Activated naive CD4-positive, alpha-beta T cell treated with anti-CD3 and anti-CD28 coated beads, Interleukin-2, amount 50 U/mL, for 72 hours (primary cell): ENCODE measurements around the gene RPTOR. TPM values are rescaled to one million over a fixed set of nuclear protein-coding genes. Genes with fewer than 3 reads are reported as not detected.
"Not testable (repeated sequence)": the region's sequence is repeated elsewhere in the genome, so short reads cannot be mapped to it uniquely, and the experiment has no call there.

ENCODE experiments used
- ATAC-seq, 2 donors: fragments of 150-1000 bp; cut with Tn5 transposase; 2 replicates each; pipeline ENCODE4 v1.10.0; 2021; ENCODE audit warnings: mild to moderate bottlenecking in 2 of 2, moderate library complexity in 2 of 2
- DNase-seq, 2 donors: peaks; one replicate each; pipeline ENCODE4 v3.0.0; 2021 to 2022; ENCODE audit warnings: low spot score in 2 of 2
- H3K27ac Mint-ChIP-seq, 2 donors: one replicate each; pipeline ENCODE4 v1.8.0; 2022; ENCODE audit warnings: mild to moderate bottlenecking in 2 of 2, mixed read lengths in 2 of 2
- H3K36me3 Mint-ChIP-seq, 2 donors: one replicate each; pipeline ENCODE4 v1.8.0; 2022; ENCODE audit warnings: mixed read lengths in 2 of 2
- H3K9me3 Mint-ChIP-seq, 2 donors: one replicate each; pipeline ENCODE4 v1.8.0; 2022; ENCODE audit warnings: mixed read lengths in 2 of 2
- total RNA-seq, 2 donors: library from RNA; stranded (reverse); gene quantifications; one replicate each; pipeline ENCODE4 v1.2.3, GENCODE V29; 2022

The RPTOR gene
- total RNA-seq, 2 donors from 2014 or later = 59.5 to 128 TPM

DNA sequence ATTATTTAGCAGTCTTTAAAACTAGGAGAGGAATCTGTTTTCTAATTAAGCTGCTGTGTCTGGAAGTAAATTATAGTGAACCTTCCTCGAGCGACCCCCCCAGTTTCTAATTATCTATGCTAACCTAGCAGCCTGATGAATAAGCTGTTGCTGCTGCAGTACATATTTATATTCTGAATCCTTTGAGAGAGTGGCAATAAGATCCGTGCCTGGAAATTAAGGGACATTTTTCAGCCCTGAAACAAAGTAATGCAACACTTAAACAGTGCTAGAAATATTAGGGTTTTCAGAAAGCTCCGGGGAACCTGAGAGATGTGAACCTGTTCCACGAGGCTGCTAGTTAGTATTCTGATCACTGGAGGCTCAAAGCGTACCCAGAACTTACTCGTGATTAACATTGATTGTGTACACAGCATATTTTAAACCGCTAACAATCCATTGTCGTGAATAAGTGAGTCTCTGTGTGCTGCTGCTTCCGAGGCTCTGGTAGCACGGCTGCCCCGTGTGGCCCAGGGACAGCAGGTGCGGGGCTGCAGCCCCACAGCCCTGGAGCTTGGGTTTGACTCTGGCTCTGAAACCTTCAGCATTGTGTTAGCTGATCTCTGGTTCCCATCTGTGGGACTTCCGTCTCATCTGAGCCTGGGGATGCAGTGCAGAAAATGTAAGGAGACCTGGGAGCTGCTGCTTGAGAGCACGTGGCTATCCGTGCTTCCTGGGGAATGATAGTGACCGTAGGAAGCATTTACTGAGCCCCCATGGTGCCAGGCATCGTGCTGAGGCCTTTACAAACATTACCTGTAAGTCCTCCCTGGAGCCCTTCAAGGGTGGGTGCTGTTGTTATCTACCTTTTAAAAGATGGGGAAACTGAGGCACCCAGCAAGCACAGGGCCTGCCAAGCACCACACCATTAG lies 256.1 kb downstream of the RPTOR start:
- H3K27ac Mint-ChIP-seq = peak overlapping the region in 1 of 2 donors; percentile 57

GRCh38 chr17:80802626-80803450 lies 258.2 kb downstream of the RPTOR start:
- DNase-seq = peak in 1 of 2 donors; percentile 26
- peaks cover 7 to 8% of the 10 kb centered on the region in 2 donors for H3K9me3 Mint-ChIP-seq
- peak overlapping the region in 1 of 2 donors; percentile 72 for H3K27ac Mint-ChIP-seq
- ATAC-seq = no peak
- H3K36me3 Mint-ChIP-seq = peaks cover 31 to 36% of the 10 kb centered on the region in 2 donors

More for the DNA sequence above, 256.1 kb downstream of the RPTOR start:
- no peak for ATAC-seq
- no peak for DNase-seq
- H3K9me3 Mint-ChIP-seq = peaks cover 2 to 10% of the 10 kb centered on the region in 2 donors
- peaks cover 28 to 31% of the 10 kb centered on the region in 2 donors for H3K36me3 Mint-ChIP-seq

GRCh38 chr17:80803451-80804428 lies 259.1 kb downstream of the RPTOR start:
- peaks cover 8 to 12% of the 10 kb centered on the region in 2 donors for H3K9me3 Mint-ChIP-seq
- DNase-seq (peak in 1 of 2 donors; percentile 49), ATAC-seq (no peak)
- H3K36me3 Mint-ChIP-seq = peaks cover 34 to 40% of the 10 kb centered on the region in 2 donors
- H3K27ac Mint-ChIP-seq = peak overlapping the region in 1 of 2 donors; percentile 72

DNA sequence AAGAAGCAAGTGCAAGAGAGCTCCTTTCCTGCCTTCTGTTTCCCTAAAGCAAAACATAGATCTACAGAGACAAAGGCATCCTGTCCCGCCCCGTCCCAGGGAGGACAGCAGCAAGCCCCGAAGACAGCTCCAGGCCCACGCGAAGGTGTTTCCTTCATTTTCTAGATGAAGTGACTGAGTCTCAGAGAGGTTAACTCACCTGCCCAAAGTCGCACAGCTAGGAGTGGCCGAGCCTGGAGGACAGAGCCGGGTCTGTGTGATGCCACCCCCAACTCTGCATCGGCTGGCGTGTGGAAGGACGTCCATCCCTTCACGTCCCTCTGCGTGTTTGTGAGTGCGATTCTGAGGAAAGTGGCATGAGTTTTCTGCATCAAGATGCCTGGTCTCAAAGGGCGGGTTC lies 259.8 kb downstream of the RPTOR start:
- Mint-ChIP-seq H3K9me3 (peaks cover 8 to 13% of the 10 kb centered on the region in 2 donors), H3K27ac (peak overlapping the region in 1 of 2 donors; percentile 72), H3K36me3 (peaks cover 37 to 43% of the 10 kb centered on the region in 2 donors)
- peak in 1 of 2 donors; percentile 20 for ATAC-seq
- DNase-seq = peak in 1 of 2 donors; percentile 41

DNA sequence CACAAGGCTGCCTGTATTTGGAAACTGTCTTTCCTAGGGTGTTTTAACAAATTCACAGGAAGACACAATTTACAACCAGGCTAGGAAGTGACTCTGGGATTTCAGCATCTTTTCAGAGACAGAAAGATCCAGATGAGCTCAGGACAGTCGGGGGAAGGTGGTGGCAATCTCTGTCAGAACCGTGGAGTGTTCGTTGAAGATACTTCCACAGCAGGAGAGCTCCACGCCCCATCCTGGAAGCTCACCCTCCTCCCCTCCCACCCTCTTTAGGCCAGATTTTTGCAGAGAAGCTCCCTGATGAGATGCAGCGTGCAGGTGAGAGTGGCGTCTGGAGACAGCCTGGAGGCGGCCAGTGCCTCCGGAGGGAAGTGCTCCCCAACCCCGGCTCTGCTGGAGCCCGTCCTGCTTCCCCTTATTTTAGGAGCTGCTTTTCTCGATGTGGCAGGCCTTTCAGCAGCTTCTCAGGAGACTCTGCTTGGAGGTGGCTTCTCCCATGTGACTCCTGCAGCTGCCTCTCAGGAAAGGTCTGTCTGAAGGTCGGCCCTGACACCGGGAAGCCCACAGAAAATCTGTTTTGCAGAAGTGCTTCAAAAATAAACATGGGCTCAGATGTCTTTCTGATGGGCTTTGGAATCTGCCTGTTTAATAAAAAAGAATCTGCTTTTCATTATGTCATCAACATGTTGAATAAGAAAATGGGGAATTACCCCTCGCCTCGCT lies 260.6 kb downstream of the RPTOR start:
- Mint-ChIP-seq H3K27ac (peak overlapping the region in 1 of 2 donors; percentile 72), H3K36me3 (peaks cover 37 to 43% of the 10 kb centered on the region in 2 donors), H3K9me3 (peaks cover 8 to 13% of the 10 kb centered on the region in 2 donors)
- ATAC-seq (no peak), DNase-seq (no peak)

DNA sequence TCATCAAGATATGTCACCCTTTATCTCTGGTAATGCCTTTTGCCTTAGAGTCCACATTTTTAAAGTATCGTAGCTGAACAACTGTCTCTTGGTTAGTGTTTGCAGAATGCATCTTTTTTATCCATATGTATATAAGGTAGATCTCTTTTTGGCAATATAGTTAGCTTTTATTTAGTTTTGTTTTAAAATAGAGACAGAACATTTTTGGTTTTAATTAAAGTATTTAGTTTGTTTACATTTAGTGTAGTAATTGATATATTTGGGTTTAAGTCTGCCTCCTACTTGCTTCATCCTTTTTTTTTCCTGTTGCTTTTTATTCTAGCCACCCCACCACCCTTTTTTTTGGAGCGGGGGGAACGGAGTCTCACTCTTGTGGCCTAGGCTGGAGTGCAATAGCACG lies 262.4 kb downstream of the RPTOR start:
- no peak for DNase-seq
- ATAC-seq = no peak
- H3K36me3 Mint-ChIP-seq = peaks cover 50 to 53% of the 10 kb centered on the region in 2 donors
- peak overlapping the region in 1 of 2 donors; percentile 62 for H3K27ac Mint-ChIP-seq
- H3K9me3 Mint-ChIP-seq = peaks cover 8 to 18% of the 10 kb centered on the region in 2 donors

DNA sequence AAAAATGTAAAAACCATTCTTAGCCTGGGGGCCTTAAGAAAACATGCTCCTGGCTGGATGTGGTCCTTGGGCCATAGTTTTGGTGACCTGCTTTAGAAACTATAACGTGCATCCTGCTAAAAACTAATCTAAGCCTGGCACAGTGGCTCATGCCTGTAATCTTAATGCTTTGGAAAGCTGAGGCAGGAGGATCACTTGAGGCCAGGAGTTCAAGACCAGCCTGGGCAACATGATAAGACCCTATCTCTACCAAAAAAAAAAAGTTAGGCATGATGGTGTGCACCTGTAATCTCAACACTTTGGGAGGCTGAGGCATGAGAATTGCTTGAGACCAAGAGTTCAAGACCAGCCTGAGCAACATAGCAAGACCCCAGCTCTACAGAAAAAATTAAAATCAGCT lies 263.2 kb downstream of the RPTOR start:
- DNase-seq = no peak
- H3K36me3 Mint-ChIP-seq = peaks cover 53 to 55% of the 10 kb centered on the region in 2 donors
- no peak for ATAC-seq
- H3K27ac Mint-ChIP-seq = peak overlapping the region in 1 of 2 donors; percentile 62
- H3K9me3 Mint-ChIP-seq = peaks cover 8 to 18% of the 10 kb centered on the region in 2 donors

DNA sequence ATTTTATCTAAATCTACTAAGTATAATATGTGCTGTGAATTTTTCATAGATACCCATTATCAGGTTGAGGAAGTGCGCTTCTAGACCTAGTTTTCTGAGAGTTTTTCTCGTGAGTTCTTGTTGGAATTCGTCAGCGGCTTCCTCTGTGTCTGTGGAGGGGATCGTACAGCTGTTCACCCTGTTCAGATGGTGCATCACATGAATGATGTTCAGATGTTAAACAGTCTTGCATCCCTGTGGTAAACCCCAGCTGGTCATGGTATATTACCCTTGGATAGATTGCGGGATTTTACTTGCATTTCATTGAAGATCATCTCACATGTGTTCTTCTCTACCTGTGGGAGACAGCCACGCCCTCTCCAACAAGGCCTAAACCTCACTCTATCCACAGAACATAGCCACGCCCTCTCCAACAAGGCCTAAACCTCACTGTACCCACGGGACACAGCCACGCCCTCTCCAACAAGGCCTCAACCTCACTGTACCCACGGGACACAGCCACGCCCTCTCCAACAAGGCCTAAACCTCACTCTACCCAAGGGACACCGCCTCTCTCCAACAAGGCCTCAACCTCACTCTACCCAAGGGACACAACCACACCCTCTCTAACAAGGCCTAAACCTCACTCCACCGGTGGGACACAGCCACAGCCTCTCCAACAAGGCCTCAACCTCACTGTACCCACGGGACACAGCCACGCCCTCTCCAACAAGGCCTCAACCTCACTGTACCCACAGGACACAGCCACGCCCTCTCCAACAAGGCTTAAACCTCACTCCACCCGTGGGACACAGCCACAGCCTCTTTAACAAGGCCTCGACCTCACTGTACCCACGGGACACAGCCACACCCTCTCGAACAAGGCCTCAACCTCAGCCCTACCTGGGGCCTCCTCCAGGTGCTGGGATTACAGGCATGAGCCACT lies 266.8 kb downstream of the RPTOR start:
- peak in 1 of 2 donors; percentile 53 for DNase-seq
- peak; percentile 33 to 46 for ATAC-seq
- peaks cover 26 to 55% of the 10 kb centered on the region in 2 donors for H3K36me3 Mint-ChIP-seq
- peak overlapping the region; percentile 90 to 97 for H3K27ac Mint-ChIP-seq
- H3K9me3 Mint-ChIP-seq = peaks cover 1 to 14% of the 10 kb centered on the region in 2 donors

- ATAC-seq (peak; percentile 73 to 74), DNase-seq (peak in 1 of 2 donors; percentile 51)
- Mint-ChIP-seq H3K36me3 (peaks cover 21 to 55% of the 10 kb centered on the region in 2 donors), H3K9me3 (peaks cover 0 to 10% of the 10 kb centered on the region in 2 donors), H3K27ac (peak overlapping the region; percentile 90 to 97)
Measured at GRCh38 chr17:80812362-80813088, 267.9 kb downstream of the RPTOR start.

DNA sequence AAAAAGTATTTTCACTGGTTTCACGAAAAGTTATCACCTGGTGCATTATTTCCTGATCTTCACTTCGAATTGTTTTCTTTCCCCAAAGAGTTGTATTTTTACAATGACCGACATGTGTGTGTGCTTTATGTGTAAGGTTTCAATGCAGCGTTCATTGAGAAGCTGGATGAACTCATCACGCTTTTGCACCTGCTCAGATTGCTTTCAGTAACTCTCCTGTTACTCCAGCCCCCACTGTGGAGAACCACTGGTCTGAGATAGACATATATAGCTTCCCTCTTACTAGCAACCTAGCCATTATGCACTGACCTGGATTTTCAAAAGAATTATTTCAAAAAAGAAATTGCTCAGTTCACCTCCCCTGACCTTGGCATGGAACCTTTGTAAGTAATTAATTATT lies 268.7 kb downstream of the RPTOR start:
- ATAC-seq (no peak), DNase-seq (no peak)
- peaks cover 0 to 10% of the 10 kb centered on the region in 2 donors for H3K9me3 Mint-ChIP-seq
- peaks cover 17 to 55% of the 10 kb centered on the region in 2 donors for H3K36me3 Mint-ChIP-seq
- H3K27ac Mint-ChIP-seq = peak overlapping the region; percentile 44 to 90

DNA sequence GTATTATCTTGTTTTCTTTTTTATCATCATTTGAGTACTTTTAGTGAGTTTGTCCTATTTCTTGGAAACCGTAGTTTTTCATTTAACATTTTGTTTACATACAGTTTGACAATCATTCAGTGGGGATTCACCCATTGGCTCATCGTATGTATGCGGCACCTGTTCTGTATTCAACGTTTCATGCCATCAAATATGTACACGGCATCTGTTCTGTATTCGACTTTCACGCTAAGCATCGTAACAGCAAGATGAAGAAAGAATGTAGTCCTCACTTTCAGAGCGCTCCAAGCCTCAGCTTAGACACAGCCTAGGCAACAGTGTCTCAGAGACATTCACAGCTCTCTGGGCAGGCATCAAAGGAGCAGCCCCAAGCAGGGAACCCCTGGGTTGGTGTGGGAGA lies 269.9 kb downstream of the RPTOR start:
- DNase-seq (no peak), ATAC-seq (no peak)
- Mint-ChIP-seq H3K9me3 (peaks cover 0 to 5% of the 10 kb centered on the region in 2 donors), H3K36me3 (peaks cover 10 to 50% of the 10 kb centered on the region in 2 donors), H3K27ac (peak overlapping the region; percentile 14 to 91)

DNA sequence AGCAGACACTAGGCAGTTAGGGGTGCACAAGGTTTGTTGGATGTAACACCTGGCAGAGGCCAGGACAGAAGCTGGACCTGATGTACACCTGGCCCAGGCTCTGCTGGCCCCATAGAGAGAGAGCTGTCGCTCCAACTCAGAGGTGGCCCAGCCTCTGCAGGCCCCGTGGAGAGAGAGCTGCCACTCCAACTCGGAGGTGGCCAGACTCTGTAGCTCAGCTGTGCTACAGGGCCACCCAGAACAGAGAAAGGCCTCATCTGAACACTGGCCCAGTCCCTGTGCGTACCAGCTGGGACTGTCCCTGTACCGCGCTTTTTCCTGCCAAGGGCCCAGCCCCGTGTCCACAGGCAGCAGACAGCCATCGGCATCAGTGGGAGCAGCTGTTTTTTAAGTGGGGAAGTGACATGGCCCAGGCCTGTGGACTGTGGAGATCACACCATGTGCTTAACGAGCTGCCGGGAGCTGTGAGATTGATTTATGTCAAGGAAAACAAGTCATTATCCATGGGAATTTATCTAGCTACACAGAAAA lies 270.6 kb downstream of the RPTOR start:
- Mint-ChIP-seq H3K27ac (peak overlapping the region; percentile 14 to 91), H3K36me3 (peaks cover 10 to 50% of the 10 kb centered on the region in 2 donors), H3K9me3 (peaks cover 0 to 5% of the 10 kb centered on the region in 2 donors)
- ATAC-seq (no peak), DNase-seq (no peak)

DNA sequence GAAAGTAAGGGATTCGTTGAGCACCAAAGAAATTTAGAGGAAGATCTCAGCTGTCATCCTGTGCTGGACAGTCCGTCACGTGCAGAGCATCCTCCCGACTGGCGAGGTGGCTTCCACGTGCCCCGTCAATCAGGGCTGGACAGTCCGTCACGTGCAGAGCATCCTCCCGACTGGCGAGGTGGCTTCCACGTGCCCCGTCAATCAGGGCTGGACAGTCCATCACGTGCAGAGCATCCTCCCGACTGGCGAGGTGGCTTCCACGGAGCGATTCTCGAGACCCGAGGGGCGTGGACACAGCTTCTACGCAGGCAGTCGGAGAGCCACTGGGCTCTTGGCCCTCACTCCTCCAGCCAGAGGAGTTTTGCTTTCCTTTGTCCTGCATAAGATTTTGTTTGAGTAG lies 271.1 kb downstream of the RPTOR start:
- peak overlapping the region; percentile 66 to 91 for H3K27ac Mint-ChIP-seq
- H3K9me3 Mint-ChIP-seq, DNase-seq, ATAC-seq: not testable (repeated sequence)
- H3K36me3 Mint-ChIP-seq = peaks cover 10 to 50% of the 10 kb centered on the region in 2 donors
